GM12875 (cell line): ENCODE results near the gene FAR1.

Experiments used
- H3K4me3 ChIP-seq: one replicate; pipeline ENCODE4 v1.5.1; 2011; ENCODE audit warnings: low read depth, low read length, control low read depth
- CTCF ChIP-seq: IDR thresholded peaks from 2 replicates; pipeline ENCODE4 v1.5.1; 2011; ENCODE audit warnings: low read depth, mild to moderate bottlenecking, control low read depth, inconsistent platforms, low read length, moderate library complexity, borderline replicate concordance; ENCODE audit not compliant: insufficient read depth

FAR1 gene

DNA sequence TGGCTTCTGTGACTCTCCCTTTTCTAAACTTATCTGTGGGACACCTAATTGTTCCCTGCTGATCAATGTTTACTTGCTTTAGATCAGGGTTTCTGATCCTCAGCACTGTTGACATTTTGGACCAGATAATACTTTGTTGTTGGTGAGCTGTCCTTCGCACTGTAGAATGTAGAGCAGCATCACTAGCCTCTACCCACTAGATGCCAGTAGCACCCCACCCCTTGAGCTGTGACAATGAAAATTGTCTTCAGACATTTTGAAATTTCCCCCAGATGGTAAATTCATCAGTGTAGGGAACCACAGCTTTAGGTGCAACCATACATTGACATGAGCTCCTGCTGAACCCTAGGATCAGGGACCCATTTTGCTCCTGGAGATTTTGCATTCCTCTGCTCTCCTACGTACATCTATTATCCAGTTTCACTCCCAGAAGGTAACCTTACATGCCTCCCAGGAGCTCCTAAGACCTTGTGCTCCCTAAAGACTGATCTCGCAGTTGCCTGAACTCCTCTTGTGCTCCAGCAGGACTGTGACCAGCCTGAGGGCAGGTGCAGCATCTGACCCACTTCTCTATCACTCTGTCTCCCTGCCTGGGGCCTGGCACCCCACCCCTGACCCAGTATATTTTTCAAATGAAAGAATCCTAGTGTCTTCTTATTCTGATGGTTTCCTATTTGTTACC, 107.8 kb downstream of the FAR1 start:
- peak; percentile 9; the same call in 1 of the 2 replicates for TF ChIP-seq CTCF
- no peak overlapping the region for H3K4me3 ChIP-seq

DNA sequence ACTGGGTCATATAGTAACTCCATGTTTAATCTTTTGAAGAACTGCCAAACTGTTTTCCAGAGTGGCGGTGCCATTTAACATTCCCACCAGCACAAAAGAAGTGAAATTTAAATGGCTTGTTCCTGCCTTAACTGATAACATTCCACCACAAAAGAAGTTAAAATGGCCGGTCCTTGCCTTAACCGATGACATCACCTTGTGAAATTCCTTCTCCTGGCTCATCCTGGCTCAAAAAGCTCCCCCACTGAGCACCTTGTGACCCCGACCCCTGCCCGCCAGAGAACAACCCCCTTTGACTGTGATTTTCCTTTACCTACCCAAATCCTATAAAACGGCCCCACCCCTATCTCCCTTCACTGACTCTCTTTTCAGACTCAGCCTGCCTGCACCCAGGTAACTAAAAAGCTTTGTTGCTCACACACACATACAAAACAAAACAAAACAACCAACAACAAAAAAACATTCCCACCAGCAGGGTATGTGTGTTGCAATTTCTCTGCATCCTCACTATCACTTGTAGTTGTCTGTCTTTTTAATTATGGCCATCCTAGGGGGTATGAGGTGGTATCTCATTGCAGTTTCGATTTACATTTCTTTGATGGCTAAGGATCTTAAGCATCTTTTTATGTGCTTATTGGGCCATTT, 109.0 kb downstream of the FAR1 start:
- no peak for TF ChIP-seq CTCF
- H3K4me3 ChIP-seq, result no peak overlapping the region

- TF ChIP-seq CTCF, result no peak
- H3K4me3 ChIP-seq, result no peak overlapping the region
Measured at GRCh38 chr11:13778345-13778744, 109.9 kb downstream of the FAR1 start.

GRCh38 chr11:13781153-13781552, 112.7 kb downstream of the FAR1 start:
- no peak overlapping the region for H3K4me3 ChIP-seq
- no peak for TF ChIP-seq CTCF
